ENCODE measurements around the gene PTPRF.

- TF ChIP-seq HDGF (IDR thresholded peaks at IDR 0.05; ENCODE audit: borderline replicate concordance) (no peak), SP1 (IDR thresholded peaks at IDR 0.05) (no peak), CTBP1 (IDR thresholded peaks at IDR 0.05; ENCODE audit: borderline replicate concordance) (no peak)
These were observed 25.5 kb upstream of the PTPRF start for GRCh38 chr1:43505077-43505780.

All from HEK293T (cell line).